ENCODE measurements around the gene SLC22A15.

Gene SLC22A15

DNA sequence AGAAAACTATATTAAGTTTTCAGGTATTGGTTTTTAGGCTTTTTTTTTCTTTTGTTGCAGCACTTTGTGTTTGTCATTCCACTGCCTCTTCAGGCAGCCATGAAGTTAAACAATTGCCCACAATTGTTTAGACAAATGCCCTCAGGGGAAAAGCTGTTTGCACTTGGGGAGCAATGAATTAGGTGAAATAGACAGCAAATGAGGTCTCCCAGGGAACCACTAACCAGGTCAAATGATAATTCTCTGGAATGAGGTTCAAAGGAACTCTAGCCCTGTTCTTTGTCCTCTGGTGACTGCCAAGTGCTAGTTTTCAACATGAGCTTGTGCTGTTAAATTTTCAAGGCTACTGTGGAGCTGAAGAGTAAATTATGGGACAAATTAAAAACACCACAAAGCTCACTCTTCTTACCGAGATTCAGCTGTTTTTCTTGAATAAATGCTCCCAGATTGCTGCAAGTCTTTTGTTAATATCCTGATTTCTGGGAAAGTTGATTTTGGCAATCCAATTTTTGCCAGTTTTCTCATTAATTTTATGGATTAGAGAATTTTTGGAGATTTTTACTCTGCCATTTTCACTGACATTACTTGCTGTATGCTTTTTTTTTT, 119.8 kb downstream of the SLC22A15 start:
- no peak for FAIRE-seq
- DNase-seq (ENCODE audit: insufficient read length, low spot score), result no peak

DNA sequence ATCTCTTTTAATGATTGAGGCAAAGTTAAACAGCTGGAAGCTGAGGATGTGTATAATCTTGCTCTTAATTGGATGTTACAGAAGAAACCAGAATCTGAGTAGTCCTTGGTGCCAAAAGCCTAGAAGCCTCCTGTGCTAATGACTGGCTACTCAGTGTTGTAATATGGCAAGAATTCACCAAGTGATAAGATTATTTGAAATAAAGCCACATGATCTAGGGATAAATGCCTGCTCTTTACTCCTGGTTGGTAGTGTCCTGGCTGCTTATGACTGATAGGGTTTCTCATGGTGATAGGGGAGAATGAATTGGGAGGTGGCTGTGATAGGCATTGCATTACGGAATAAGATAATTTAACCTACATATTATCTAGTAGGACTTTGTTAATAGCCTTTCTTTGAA, 121.3 kb downstream of the SLC22A15 start:
- DNase-seq (ENCODE audit: insufficient read length, low spot score) (no peak), FAIRE-seq (no peak)

DNA sequence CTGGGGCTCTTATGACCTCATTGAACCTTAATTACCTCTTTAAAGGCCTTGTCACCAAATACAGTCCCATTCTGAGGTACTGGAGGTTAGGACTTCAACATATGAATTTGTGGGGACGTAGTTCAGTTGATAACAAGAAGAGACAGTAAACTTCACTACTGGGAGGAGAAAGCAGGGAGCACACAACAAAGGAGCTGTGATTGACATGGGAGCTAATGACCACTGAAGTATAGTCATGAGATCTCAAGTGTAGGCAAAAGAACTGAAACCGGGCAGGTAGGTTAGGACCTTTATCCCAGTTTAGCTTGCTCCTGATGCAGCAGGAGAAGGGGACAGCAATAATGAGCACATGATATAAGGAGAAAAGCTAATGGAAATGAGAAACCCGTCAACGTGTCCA, 123.1 kb downstream of the SLC22A15 start:
- FAIRE-seq (no peak), DNase-seq (ENCODE audit: insufficient read length, low spot score) (no peak)

DNA sequence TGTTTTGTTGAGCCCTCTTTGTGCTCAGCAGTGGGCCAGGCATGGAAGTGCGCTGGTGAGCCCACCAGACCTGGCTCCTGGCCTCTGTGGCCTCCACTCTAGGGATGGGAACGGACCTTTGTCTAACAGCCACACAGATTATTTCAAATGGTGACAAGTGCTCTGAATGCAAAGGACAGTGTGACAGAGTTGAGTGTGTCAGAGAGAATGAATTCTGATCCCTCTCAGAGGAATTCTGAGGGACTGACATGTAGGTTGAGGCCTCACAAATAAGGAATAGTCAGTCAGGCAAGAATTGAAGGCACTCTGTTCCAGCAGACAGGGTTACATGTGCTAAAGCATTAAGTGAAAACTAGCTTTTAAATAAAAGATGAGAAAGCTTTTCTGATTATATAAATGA, 123.6 kb downstream of the SLC22A15 start:
- FAIRE-seq (no peak), DNase-seq (ENCODE audit: insufficient read length, low spot score) (no peak)

DNA sequence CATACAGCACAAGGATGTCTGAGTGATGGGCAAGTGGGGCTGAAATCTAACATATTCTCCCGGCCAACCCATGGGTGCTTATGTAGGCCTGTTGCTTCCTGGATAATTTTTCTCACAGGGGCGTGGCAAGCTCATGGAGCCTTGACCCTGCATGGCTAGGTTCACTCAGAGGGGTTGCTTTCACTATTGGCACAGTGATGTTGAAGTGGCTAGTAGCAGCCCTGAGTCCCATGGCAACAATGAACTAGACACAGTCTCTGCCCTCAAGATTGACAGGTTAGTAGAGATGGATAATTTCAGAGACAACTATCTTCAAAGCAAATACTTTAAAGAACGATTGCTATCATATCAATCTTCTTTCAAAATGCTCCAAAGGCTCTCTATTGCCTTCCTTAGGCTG, 128.4 kb downstream of the SLC22A15 start:
- DNase-seq (ENCODE audit: insufficient read length, low spot score), result no peak
- no peak for FAIRE-seq

DNA sequence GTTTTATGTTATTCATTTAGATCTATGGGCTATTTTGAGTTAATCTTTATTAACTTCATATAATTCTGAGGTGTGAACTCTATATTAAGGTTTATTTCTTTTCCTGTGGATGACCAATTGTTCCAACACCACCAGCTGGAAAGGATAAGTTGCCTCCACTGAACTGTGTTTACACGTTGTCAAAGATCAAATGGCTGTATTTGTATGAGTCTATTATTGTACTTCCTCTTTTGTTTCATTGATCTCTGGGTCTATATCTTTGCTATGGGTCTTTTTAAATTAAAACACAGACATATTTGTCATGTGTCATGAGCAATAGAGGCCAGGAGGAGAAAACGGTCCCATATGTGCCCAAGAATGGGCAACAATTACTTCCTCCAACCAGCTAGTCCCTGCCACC, 129.7 kb downstream of the SLC22A15 start:
- FAIRE-seq (no peak), DNase-seq (ENCODE audit: insufficient read length, low spot score) (no peak)

DNA sequence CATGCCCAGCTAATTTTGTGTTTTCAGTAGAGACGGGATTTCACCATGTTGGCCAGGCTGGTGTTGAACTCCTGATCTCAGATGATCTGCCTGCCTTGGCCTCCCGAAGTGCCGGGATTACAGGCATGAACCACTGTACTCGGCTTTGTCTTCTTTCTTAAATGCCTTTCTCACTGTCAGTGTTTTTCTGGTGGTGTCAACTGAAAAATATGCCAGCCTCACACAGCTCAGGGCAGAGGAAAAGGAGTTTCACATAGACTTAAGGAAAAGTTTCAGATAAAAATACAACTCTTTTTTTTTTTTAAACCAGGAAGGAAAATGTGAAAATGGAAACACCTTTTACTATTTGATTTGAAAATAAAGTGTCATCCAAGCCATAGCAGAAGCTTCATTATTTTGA, 130.3 kb downstream of the SLC22A15 start:
- DNase-seq (ENCODE audit: insufficient read length, low spot score) (no peak), FAIRE-seq (no peak)

DNA sequence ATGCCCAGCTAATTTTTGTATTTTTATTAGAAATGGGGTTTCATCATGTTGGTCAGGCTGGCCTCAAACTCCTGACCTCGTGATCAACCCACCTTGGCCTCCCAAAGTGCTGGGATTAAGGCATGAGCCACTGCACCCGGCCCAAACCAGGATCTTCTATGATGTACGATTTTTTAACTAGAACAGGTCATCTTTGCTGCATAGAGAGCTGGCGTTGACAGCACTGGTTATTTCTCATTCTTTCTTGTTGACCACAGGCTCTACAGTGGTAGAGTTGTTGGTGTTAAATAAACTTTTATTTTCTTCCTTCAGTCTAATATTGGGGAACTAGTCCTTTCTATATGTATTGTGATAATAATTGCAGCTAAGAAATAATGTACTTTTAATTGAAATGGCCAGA, 131.1 kb downstream of the SLC22A15 start:
- DNase-seq (ENCODE audit: insufficient read length, low spot score), result no peak
- FAIRE-seq, result no peak

DNA sequence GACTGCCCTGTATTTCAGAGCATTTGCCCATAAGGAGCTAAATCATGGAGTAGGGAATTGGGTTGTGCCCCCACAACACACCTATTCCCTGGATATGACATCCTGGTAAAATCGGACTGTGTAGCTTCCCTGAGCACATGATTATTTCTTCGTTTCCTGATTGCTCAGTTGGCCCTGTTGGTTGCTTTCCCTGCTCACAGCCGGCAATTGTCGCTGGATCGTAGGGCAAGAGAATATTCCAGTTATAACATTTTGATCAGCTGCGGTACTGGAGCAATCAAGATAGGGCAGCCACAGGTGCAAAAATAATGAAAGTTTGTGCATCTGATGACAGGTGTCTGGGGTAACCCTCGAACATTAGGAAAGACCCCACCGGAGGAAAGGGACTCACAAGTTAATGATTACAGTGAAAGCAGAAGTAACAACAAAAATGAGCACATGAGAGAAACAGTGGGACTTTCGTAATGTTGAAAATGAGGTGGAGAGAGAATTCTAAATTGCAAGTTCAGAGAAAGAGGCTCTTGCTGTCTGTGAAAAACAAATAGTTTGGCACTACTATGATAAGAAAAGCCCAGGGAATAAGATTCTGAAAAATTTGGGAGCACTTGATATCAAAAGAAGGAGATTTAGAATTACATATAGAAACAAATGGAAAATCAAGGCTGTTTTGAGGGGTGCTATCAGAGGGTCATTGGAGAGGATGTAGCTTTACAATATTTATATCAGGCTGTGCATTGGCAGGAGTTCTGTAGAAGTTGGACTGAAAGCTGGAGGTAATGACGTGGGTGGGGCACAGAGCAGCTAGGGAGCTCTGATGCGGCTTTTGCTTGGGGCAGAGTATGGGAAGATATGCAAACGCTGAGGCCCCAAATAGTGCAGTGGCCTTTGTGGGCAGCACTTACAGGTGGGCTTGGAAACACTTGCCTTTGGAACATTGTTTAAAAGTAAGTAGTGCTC, 134.5 kb downstream of the SLC22A15 start, which contains the start of gene MAB21L3:
TSS of gene MAB21L3 (plus strand) at position 833 of the 957 bp plus-strand sequence. CDS start 1,217 bp downstream, outside the sequence.
- DNase-seq (ENCODE audit: insufficient read length, low spot score), result no peak
- FAIRE-seq, result no peak

DNA sequence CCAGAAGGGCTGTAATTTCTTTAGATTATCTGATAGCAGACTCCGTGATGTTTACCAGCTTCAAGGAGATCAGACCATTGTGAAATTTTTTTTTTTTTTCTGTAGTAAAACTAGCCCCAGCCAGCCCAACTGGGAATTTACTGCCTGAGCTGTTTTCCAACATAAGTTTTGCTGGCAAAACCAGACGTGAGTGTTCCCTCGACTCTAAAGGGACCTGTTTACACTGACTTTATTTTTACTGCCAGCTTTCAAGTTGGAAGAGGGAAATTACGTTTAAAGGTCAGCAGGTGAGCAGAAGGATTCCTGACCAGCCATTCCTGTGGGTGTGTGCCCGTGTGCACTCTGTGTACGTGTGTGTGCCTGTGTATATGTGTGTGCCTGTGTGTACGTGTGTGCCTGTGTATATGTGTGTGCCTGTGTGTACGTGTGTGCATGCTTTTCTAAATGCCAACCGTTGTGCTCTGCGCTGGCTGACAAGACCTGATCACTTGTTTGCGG, 135.3 kb downstream of the SLC22A15 start:
- FAIRE-seq, result no peak
- DNase-seq (ENCODE audit: insufficient read length, low spot score), result no peak

DNA sequence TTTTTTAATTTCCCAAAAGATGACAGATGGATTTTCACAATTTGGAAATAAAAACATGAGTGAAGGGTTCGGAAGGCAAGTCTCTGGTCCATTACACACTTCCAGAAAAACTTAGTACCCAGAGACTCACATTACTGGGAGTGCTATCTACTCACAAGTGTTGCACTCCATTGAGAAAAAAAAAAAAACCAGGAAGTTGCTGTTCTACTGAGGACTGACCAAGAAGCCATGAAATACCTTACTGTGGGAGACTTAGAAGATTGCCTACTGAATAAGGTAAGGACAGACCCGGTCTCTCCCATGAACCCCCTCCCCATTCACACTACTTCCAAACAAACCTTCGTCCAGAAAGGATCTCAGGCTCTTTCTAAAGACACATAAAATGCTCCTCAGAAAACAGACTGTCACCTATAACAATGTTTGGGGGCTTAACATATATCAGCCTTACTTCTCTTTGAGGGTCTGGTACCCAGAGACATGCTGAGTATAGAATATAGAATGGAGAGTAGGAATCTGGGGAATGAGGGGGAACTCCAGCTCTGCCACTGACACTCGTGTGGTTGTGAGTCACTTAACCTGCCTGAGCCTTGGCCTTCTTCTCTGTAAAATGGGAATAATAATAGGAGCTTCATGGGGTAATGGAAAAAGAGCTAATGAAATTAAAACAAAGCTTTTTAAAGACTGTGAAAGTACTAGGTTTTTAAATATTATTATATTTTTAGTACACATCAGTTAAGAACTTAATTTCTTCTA, 136.3 kb downstream of the SLC22A15 start:
- FAIRE-seq (no peak), DNase-seq (ENCODE audit: insufficient read length, low spot score) (no peak)

DNA sequence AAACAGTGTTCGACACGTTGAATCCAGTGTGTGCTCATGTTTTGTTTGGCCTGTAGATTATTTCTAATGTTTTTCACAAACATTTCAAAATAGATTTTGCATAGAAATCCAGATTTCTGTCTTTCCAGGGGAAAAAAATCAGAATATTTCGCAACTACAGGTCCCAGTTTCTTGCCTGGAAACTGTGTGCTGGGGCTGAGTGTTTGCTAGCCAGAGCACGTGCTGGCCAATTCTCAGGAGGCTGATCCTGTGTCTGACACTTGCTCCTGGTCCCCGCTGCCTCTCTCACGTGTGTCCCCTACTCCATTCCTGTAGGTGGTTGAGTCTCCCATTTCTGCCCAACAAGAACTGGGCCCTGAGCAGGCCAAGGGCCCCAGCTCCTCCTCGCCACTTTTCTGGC, 137.3 kb downstream of the SLC22A15 start:
- FAIRE-seq, result no peak
- no peak for DNase-seq (ENCODE audit: insufficient read length, low spot score)

DNA sequence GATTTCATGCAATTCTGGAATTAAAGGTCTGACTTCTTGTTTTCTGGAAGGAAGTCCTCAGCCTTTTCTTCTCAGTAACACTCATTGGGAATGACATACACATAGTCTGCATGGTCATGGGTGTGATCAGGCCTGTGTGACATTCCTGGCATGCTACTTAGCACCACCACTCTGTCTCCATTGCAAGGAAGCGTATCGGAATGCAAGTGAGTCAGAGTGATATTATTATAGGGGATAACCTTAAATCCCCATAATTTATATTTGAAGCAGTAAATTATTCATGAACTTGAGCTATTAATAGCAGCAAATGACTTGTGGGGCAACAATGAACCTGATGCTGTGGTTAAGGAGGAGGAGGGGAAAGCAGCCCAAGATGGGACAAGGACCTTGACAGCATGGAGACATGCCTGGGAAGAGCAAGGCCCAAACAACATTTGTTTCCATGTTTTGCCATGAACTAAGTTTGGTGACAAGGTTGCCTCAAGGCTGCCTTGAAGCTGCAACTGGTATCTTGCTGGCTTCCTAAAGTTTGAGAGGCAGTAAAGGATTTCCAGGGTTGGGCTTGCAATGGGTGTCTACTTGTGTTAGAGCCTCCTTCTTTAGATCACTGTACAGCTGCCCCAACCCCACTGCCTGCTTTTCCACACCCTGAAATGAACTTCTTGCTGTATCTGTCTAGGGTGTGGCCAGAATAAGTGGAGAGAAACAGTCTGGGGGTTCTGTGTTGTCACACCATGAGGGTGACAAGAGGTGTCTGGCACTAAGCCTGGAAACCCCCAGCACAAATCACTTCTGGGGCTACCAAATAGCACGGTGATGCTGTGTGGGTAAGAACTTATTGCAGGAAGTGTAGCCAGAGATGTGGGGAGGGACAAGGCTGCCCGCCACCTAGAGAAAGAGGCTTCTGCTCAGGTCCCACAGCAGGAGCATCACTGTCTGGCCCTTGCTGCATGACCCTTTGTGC, 139.4 kb downstream of the SLC22A15 start:
- DNase-seq (ENCODE audit: insufficient read length, low spot score) (peak; percentile 17), FAIRE-seq (no peak)

DNA sequence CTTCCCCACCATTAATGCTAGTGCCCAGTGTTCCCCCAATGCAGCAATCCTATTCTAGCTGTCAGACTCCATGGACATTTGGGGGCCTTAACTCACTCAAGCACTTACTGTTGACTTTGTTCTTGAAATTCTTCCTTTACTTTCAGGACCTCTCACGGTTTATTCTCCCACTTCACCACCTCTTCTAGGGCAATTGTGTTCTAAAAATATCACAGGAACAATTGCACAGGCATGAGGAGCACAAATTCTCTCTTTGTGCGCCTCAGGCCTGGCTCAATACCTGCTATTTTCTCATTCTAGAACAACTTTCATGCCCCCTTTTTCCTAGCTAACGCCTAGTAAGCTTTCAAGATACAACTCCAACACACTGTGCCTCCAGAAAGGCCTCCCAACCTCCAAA, 142.2 kb downstream of the SLC22A15 start:
- FAIRE-seq (no peak), DNase-seq (ENCODE audit: insufficient read length, low spot score) (no peak)

Measured in HTR-8/SVneo (cell line).